HG03457 (cell line): ENCODE results near the gene RETNLB.

Source experiments
- ATAC-seq: cut with Tn5 transposase; IDR thresholded peaks from one replicate; pipeline ENCODE4 v1.9.1; 2021; ENCODE audit warnings: moderate number of reproducible peaks; ENCODE audit not compliant: unreplicated experiment

Gene RETNLB

GRCh38 chr3:108757404-108757982 lies at the start of gene RETNLB:
RETNLB (minus strand) TSS chr3:108757410; CDS start chr3:108757185, 225 bp downstream.
- ATAC-seq, result no peak

GRCh38 chr3:108806316-108806715 lies 49.1 kb upstream of the RETNLB start:
- ATAC-seq, result no peak

GRCh38 chr3:108804966-108805365 lies 47.8 kb upstream of the RETNLB start:
- ATAC-seq, result no peak

GRCh38 chr3:108804437-108804836 lies 47.2 kb upstream of the RETNLB start:
- no peak for ATAC-seq

GRCh38 chr3:108791473-108791872 lies 34.3 kb upstream of the RETNLB start:
- no peak for ATAC-seq

- ATAC-seq, result no peak
Observed at GRCh38 chr3:108780235-108780634, 23.0 kb upstream of the RETNLB start.

- no peak for ATAC-seq
Observed at GRCh38 chr3:108779496-108779895, 22.3 kb upstream of the RETNLB start.

GRCh38 chr3:108775649-108776048 lies 18.4 kb upstream of the RETNLB start:
- ATAC-seq, result no peak

- no peak for ATAC-seq
Observed at GRCh38 chr3:108767253-108767652, 10.0 kb upstream of the RETNLB start.

- ATAC-seq, result no peak
Observed at GRCh38 chr3:108755686-108756085, 1.5 kb downstream of the RETNLB start.

- no peak for ATAC-seq
Observed at GRCh38 chr3:108744762-108745161, 12.4 kb downstream of the RETNLB start.

GRCh38 chr3:108742929-108743328 lies 14.3 kb downstream of the RETNLB start:
- no peak for ATAC-seq

GRCh38 chr3:108736821-108737220 lies 20.4 kb downstream of the RETNLB start:
- no peak for ATAC-seq

- no peak for ATAC-seq
Observed at GRCh38 chr3:108728934-108729333, 28.3 kb downstream of the RETNLB start.

- no peak for ATAC-seq
Observed at GRCh38 chr3:108728105-108728504, 29.1 kb downstream of the RETNLB start.

- no peak for ATAC-seq
Observed at GRCh38 chr3:108724101-108724500, 33.1 kb downstream of the RETNLB start.

GRCh38 chr3:108722724-108723123 lies 34.5 kb downstream of the RETNLB start:
- ATAC-seq, result no peak

GRCh38 chr3:108719178-108719806 lies 37.9 kb downstream of the RETNLB start:
- ATAC-seq, result no peak

GRCh38 chr3:108718454-108718853 lies 38.8 kb downstream of the RETNLB start:
- no peak for ATAC-seq

- no peak for ATAC-seq
Observed at GRCh38 chr3:108713816-108714215, 43.4 kb downstream of the RETNLB start.

- no peak for ATAC-seq
Observed at GRCh38 chr3:108713009-108713516, 44.1 kb downstream of the RETNLB start.
